ENCODE results near the gene RCCD1. TPM values are rescaled to one million over a fixed set of nuclear protein-coding genes. Genes with fewer than 3 reads are reported as not detected.
A peak's percentile ranks its signal among the peaks of the same experiment; 100 is the strongest.

Gene RCCD1
- total RNA-seq (2021) = 20.6 and 22.8 TPM in 2 replicates
- long read RNA-seq, partial matches to known transcripts = 19 of 44 reads
- long read RNA-seq, other reads (novel, unspliced or antisense) = 19 of 44 reads

GRCh38 chr15:90954712-90955623 lies at the start of gene RCCD1:
Gene RCCD1 (plus strand): TSS chr15:90954884. CDS start chr15:90956735, 1,851 bp downstream.
- no peak within 1 kb of the TSS for H3K56ac ChIP-seq (ENCODE audit: insufficient read length, low read depth, low read length)
- no peak within 1 kb of the TSS for H2AFZ ChIP-seq (ENCODE audit: low read length)
- no peak within 1 kb of the TSS for H3K23ac ChIP-seq (ENCODE audit: insufficient read length, low read depth, low read length)
- H2AK5ac ChIP-seq (ENCODE audit: insufficient read length, low read length) = no peak within 1 kb of the TSS
- H2BK5ac ChIP-seq (ENCODE audit: insufficient read length, low read length) = no peak within 1 kb of the TSS
- H3K27me3 ChIP-seq (ENCODE audit: insufficient read depth, low read length) = no peaks in the 10 kb centered on the region
- peak within 1 kb of the TSS; percentile 91 for H2BK120ac ChIP-seq (ENCODE audit: low read depth, low read length, poor library complexity, severe bottlenecking)
- no peak within 1 kb of the TSS for H4K5ac ChIP-seq (ENCODE audit: insufficient read length, low read depth, low read length)
- Mint-ChIP-seq H3K27ac (peak within 1 kb of the TSS; percentile 80 to 96 (median 87); a peak in 6 of 7 replicates), H3K4me1 (peaks cover 15 to 16% of the 10 kb centered on the region in 2 experiments), H3K27me3 (ENCODE audit: low read depth) (no peaks in the 10 kb centered on the region), H3K4me3 (peak within 1 kb of the TSS; percentile 77 to 82), H3K36me3 (ENCODE audit: insufficient read depth in 1 of 3, low read depth in 3 of 3) (peaks cover 15 to 45% (median 44%) of the 10 kb centered on the region in 3 experiments; a peak in 6 of 7 replicates), H3K9me3 (no peaks in the 10 kb centered on the region)
- no peaks in the 10 kb centered on the region for H3K79me1 ChIP-seq (ENCODE audit: insufficient read depth, low read depth, low read length, poor library complexity, severe bottlenecking)
- peaks cover 7% of the 10 kb centered on the region; the same call in 1 of the 2 replicates for H3K4me1 ChIP-seq (ENCODE audit: insufficient read depth, low read length)
- no peaks in the 10 kb centered on the region for H3K9me3 ChIP-seq (ENCODE audit: control insufficient read depth, low read depth, low read length)
- peak; percentile 97 for DNase-seq
- H3T11ph ChIP-seq (ENCODE audit: low read length) = no peak within 1 kb of the TSS
- WGBS (ENCODE audit: extremely low coverage, insufficient read length, low lambda C conversion rate) = no CpG with 5 or more reads among the region's 69 CpGs
- H2BK20ac ChIP-seq (ENCODE audit: low read depth, low read length, poor library complexity, severe bottlenecking) = no peak within 1 kb of the TSS
- H2BK12ac ChIP-seq (ENCODE audit: insufficient read length, low read depth, low read length) = no peak within 1 kb of the TSS
- H4K20me1 ChIP-seq (ENCODE audit: control insufficient read depth, insufficient read depth, insufficient read length) = peaks cover 3% of the 10 kb centered on the region
- peak within 1 kb of the TSS; percentile 92 for H3K14ac ChIP-seq (ENCODE audit: insufficient read depth, low read length)
- H4K91ac ChIP-seq (ENCODE audit: insufficient read length, low read depth, low read length) = no peak within 1 kb of the TSS
- H3K4me2 ChIP-seq (ENCODE audit: insufficient read depth, insufficient read length, low read length) = peak within 1 kb of the TSS; percentile 41
- H3K79me2 ChIP-seq (ENCODE audit: insufficient read depth, low read length) = no peaks in the 10 kb centered on the region
- H4K8ac ChIP-seq (replicated peaks; ENCODE audit: insufficient read length, low read depth, low read length) = no peak within 1 kb of the TSS
- H3K4ac ChIP-seq (ENCODE audit: low read depth, low read length) = no peak within 1 kb of the TSS; the same call in 1 of the 2 replicates
- H3K23me2 ChIP-seq (ENCODE audit: insufficient read length, low read depth, low read length, poor library complexity, severe bottlenecking) = peaks cover 15% of the 10 kb centered on the region
- peak within 1 kb of the TSS; percentile 86 for H3K18ac ChIP-seq (ENCODE audit: insufficient read length, low read depth, low read length)
- no peak within 1 kb of the TSS for H3K27ac ChIP-seq (ENCODE audit: insufficient read length, low read depth, low read length)
- TF ChIP-seq CTCF (conservative IDR thresholded peaks at IDR 0.05) = no peak
- H2BK15ac ChIP-seq (ENCODE audit: low read depth, low read length) = no peak within 1 kb of the TSS
- H3K9ac ChIP-seq (ENCODE audit: extremely low read depth, insufficient read length, low read length) = peak within 1 kb of the TSS; percentile 59

All from H9 (cell line).